WI38 (cell line): ENCODE results near the gene PTP4A2.
"Not testable (repeated sequence)": the region's sequence is repeated elsewhere in the genome, so short reads cannot be mapped to it uniquely, and the experiment has no call there.

ENCODE experiments used
- H3K4me3 ChIP-seq: 2 replicates; pipeline ENCODE4 v1.5.1; 2011; ENCODE audit warnings: low read depth, mild to moderate bottlenecking, control low read depth, low read length
- CTCF ChIP-seq: IDR thresholded peaks from 2 replicates; pipeline ENCODE4 v1.5.1; 2012; ENCODE audit warnings: low read depth, mild to moderate bottlenecking, control low read depth, low read length

The PTP4A2 gene

DNA sequence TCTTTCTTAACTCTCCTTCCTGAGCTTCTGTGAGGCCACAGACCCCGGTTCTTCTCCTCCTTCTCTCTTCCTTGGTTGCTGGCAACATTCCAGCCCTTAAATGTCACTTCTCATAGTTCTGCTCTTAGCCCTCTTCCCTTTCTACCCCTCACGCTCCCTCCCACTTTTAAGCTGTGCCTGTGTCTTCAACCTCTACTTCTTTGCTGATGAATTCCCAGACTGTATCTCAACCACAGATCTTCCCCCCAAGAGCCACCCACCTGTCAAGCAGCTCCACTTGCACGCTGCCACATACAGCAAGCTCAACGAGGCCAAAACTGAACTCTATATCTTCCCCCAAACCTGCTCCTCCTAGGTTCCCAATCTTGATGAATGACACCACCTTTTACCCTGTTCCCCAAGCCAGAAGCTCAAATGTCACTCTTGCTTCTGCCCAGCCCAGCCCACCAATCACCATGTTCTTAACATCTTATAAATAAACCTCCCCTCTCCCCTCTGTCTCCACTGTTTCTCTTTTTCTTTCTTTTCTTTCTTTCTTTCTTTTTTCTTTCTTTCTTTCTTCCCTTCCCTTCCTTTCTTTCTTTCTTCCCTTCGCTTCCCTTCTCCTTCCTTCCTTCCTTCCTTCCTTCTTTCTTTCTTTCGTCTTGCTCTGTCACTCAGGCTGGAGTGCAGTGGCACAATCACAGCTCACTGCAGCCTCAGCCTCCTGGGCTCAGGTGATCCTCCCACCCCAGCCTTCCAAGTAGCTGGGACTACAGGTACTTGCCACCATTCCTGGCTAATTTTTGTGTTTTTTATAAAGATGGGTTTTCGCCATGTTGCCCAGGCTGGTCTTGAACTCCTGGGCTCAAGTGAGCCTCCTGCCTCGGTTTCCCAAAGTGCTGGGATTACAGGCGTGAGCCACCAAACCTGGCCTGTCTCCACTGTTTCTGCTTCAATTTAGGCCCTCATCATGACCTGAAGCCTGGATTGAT is 19.8 kb upstream of the PTP4A2 start:
- no peak for TF ChIP-seq CTCF
- H3K4me3 ChIP-seq, result no peak overlapping the region

- peak; percentile 23; the same call in 1 of the 2 replicates for TF ChIP-seq CTCF
- peak overlapping the region; percentile 32; the same call in 1 of the 2 replicates for H3K4me3 ChIP-seq
These were observed 18.0 kb upstream of the PTP4A2 start for GRCh38 chr1:31955917-31956736.

DNA sequence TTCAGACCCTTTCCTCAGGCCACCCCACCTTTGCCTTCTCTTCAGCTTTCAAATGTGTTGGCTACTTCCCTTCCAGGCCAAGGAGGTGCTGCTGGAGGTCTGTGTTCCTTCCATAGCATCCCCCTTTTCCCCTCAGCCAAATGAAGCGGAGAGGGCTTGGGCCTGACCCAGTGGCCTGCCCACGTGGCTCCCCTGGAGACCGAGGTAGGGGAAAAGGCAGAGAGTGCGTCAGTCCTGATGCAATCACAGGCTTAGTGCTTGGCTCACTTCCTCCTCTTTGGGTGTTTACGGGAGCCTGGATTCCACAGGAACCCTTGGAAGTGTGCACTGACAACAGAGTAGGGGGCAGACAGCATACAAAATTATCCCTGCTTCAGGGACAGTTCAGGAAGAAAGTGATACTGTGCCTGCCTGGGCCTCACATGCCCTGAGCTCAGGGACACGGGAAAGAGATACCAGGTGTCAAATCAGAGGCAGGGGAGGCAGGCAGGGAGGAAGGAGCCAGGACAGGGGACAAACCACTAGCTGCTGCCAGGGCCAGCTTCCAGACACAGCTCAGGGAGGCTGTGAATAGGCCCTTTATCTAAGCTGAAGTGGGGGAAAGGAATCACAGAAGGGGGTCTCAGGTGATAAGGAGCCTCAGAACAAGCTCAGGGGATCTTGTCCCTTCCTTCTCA is 16.6 kb upstream of the PTP4A2 start:
- H3K4me3 ChIP-seq, result peak overlapping the region; percentile 19; the same call in 1 of the 2 replicates
- TF ChIP-seq CTCF, result no peak

DNA sequence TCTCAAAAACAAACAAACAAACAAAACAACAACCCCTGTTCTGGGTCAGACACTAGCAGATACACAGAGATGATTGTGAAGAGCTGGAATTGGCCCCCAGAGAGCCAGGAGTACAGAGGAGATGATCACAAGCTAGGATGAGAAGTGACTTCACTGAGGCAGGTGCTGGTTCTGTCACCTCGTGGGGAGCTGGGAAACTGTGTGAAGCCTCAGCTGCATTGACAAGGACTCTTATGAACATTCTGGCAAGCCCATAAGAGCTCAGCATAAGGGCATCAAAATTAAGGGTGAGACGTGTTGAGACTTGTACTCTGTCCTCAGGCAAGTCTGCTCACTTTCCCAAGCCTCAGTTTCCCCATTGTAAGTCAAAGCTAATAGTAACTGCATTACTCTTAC is 14.7 kb upstream of the PTP4A2 start:
- no peak for TF ChIP-seq CTCF

DNA sequence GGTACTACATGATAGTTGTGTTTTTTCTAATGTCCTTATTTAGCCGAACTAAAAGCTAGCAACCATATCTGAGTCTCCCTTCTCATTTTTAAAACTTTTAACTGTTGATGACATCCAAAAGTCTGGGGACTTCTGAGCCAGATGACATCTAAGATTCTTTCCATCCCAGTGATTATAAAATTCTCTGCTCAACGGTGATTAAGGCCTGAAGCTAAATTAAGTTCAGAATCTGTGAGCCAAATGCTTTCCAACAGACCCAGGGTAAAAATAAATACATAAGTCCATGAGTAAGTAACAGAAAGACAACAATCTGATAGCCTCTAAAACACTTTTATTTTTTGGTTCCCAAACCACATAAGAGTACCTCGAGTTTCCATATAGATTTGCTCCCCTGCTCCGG is 13.1 kb upstream of the PTP4A2 start:
- TF ChIP-seq CTCF, result no peak
- H3K4me3 ChIP-seq, result no peak overlapping the region

More for the DNA sequence above, 14.7 kb upstream of the PTP4A2 start:
- H3K4me3 ChIP-seq, result no peak overlapping the region

- no peak for TF ChIP-seq CTCF
- no peak overlapping the region for H3K4me3 ChIP-seq
These were observed 11.7 kb upstream of the PTP4A2 start for GRCh38 chr1:31949862-31950261.

- not testable (repeated sequence) for H3K4me3 ChIP-seq
These were observed 7.5 kb upstream of the PTP4A2 start for GRCh38 chr1:31945677-31946076.
